Breast epithelium (tissue), 3 donors: Measurements from ENCODE around the gene KRT36.

ENCODE experiments used
- CTCF ChIP-seq, 3 donors: fragments of 450-650 bp; IDR thresholded peaks; one replicate each; pipeline ENCODE4 v1.5.1; 2016 to 2017; ENCODE audit warnings: antibody characterized with exemption in 3 of 3, mild to moderate bottlenecking in 3 of 3, moderate library complexity in 3 of 3
- POLR2A ChIP-seq: fragments of 450-650 bp; IDR thresholded peaks from one replicate; pipeline ENCODE4 v1.6.1; 2016; ENCODE audit warnings: antibody characterized with exemption, mild to moderate bottlenecking, moderate library complexity

- TF ChIP-seq POLR2A, result no peak
- TF ChIP-seq CTCF (IDR thresholded peaks at IDR 0.05), result no peak
Measured at GRCh38 chr17:41455236-41455635, 34.5 kb downstream of the KRT36 start.
